ENCODE results near the gene VSNL1. TPM values are rescaled to one million over a fixed set of nuclear protein-coding genes. Genes with fewer than 3 reads are reported as not detected.

The VSNL1 gene
- total and polyA plus RNA-seq, 11 donors: 2.6 to 26.3 (median 19.3) TPM

GRCh38 chr2:17592731-17593409 is 52.4 kb downstream of the VSNL1 start:
- Histone ChIP-seq H3K4me1 (peaks cover 0 to 7% (median 0%) of the 10 kb centered on the region in 12 donors), H3K27me3 (no peaks in the 10 kb centered on the region), H3K9me3 (no peaks in the 10 kb centered on the region), H3K36me3 (no peaks in the 10 kb centered on the region), H3K4me3 (no peak overlapping the region), H3K27ac (no peak overlapping the region)
- ATAC-seq (no peak), DNase-seq (no peak)
- no peak for TF ChIP-seq POLR2A (IDR thresholded peaks at IDR 0.05)
- WGBS, 4 donors: 82 to 91% (median 85%) methylated on average over 2 of the region's 2 CpGs
- intact Hi-C loops (cut with DNase I): no loop called here

GRCh38 chr2:17593445-17593840 is 52.9 kb downstream of the VSNL1 start:
- WGBS, 4 donors: 81 to 91% (median 89%) methylated on average over 2 of the region's 2 CpGs
- ATAC-seq: no peak
- Histone ChIP-seq H3K27me3 (no peaks in the 10 kb centered on the region), H3K36me3 (no peaks in the 10 kb centered on the region), H3K27ac (no peak overlapping the region), H3K4me1 (peaks cover 0 to 7% (median 0%) of the 10 kb centered on the region in 12 donors), H3K9me3 (no peaks in the 10 kb centered on the region), H3K4me3 (no peak overlapping the region)
- DNase-seq: no peak
- no peak for TF ChIP-seq CTCF (IDR thresholded peaks at IDR 0.05)
- TF ChIP-seq POLR2A (IDR thresholded peaks at IDR 0.05): no peak
- intact Hi-C loops (cut with DNase I): no loop called here

- no peak overlapping the region for H3K27ac ChIP-seq
- no peak for DNase-seq
- no peak for ATAC-seq
- 46 to 60% (median 49%) methylated on average over 6 of the region's 6 CpGs for WGBS, 4 donors
- TF ChIP-seq POLR2A (IDR thresholded peaks at IDR 0.05) (no peak), CTCF (IDR thresholded peaks at IDR 0.05) (no peak)
- H3K4me3 ChIP-seq: no peak overlapping the region
- H3K4me1 ChIP-seq: peaks cover 0 to 7% (median 0%) of the 10 kb centered on the region in 12 donors
- no peaks in the 10 kb centered on the region for H3K36me3 ChIP-seq
- no peaks in the 10 kb centered on the region for H3K27me3 ChIP-seq
- intact Hi-C loops (cut with DNase I): no loop called here
- H3K9me3 ChIP-seq: no peaks in the 10 kb centered on the region
These were observed 53.5 kb downstream of the VSNL1 start for GRCh38 chr2:17593841-17594491.

GRCh38 chr2:17594533-17595401 is 54.3 kb downstream of the VSNL1 start:
- TF ChIP-seq POLR2A (IDR thresholded peaks at IDR 0.05): no peak
- TF ChIP-seq CTCF (IDR thresholded peaks at IDR 0.05): no peak
- H3K36me3 ChIP-seq: no peaks in the 10 kb centered on the region
- intact Hi-C loops (cut with DNase I): no loop called here
- H3K27ac ChIP-seq: no peak overlapping the region
- peaks cover 0 to 7% (median 0%) of the 10 kb centered on the region in 12 donors for H3K4me1 ChIP-seq
- H3K9me3 ChIP-seq: no peaks in the 10 kb centered on the region
- H3K27me3 ChIP-seq: no peaks in the 10 kb centered on the region
- no peak overlapping the region for H3K4me3 ChIP-seq
- DNase-seq (no peak), ATAC-seq (peak in 1 of 4 donors; percentile 53)
- WGBS, 4 donors: 47 to 71% (median 64%) methylated on average over 7 of the region's 7 CpGs
